Measurements from ENCODE around the gene COL21A1.
"Not testable (repeated sequence)": the region's sequence is repeated elsewhere in the genome, so short reads cannot be mapped to it uniquely, and the experiment has no call there.

DNA sequence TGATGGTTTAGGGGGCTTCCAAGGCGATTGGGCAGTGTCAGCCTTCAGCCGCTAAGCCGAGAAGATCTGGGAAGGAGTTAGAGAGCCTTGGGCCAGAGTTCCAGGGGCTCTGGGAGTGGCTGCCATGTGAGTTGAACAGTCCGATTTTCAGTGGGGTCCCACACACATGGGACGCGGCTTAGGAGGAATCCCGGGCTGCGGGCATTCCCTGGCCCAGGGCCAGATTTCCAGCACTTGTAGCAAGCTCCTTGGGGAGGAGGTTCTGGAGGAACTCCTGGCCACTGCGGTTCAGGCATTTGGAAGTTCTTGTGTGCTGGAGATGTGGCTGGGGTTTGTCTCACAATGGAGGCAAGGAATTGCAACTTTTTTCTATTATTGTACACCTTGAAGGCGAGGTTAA is 233.3 kb downstream of the COL21A1 start:
- TF ChIP-seq, protein P1, sequence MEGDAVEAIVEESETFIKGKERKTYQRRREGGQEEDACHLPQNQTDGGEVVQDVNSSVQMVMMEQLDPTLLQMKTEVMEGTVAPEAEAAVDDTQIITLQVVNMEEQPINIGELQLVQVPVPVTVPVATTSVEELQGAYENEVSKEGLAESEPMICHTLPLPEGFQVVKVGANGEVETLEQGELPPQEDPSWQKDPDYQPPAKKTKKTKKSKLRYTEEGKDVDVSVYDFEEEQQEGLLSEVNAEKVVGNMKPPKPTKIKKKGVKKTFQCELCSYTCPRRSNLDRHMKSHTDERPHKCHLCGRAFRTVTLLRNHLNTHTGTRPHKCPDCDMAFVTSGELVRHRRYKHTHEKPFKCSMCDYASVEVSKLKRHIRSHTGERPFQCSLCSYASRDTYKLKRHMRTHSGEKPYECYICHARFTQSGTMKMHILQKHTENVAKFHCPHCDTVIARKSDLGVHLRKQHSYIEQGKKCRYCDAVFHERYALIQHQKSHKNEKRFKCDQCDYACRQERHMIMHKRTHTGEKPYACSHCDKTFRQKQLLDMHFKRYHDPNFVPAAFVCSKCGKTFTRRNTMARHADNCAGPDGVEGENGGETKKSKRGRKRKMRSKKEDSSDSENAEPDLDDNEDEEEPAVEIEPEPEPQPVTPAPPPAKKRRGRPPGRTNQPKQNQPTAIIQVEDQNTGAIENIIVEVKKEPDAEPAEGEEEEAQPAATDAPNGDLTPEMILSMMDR (IDR thresholded peaks at IDR 0.05; ENCODE audit: insufficient read depth, low read depth, low read length): not testable (repeated sequence)
- not testable (repeated sequence) for TF ChIP-seq EZH2 (IDR thresholded peaks at IDR 0.05; ENCODE audit: insufficient read depth, low read length)
